ENCODE results near the gene FES. TPM values are rescaled to one million over a fixed set of nuclear protein-coding genes. Genes with fewer than 3 reads are reported as not detected.
"Not testable (repeated sequence)": the region's sequence is repeated elsewhere in the genome, so short reads cannot be mapped to it uniquely, and the experiment has no call there.

Gene FES
- total RNA-seq, 1 experiment from 2014 or later: 0.91 TPM

DNA sequence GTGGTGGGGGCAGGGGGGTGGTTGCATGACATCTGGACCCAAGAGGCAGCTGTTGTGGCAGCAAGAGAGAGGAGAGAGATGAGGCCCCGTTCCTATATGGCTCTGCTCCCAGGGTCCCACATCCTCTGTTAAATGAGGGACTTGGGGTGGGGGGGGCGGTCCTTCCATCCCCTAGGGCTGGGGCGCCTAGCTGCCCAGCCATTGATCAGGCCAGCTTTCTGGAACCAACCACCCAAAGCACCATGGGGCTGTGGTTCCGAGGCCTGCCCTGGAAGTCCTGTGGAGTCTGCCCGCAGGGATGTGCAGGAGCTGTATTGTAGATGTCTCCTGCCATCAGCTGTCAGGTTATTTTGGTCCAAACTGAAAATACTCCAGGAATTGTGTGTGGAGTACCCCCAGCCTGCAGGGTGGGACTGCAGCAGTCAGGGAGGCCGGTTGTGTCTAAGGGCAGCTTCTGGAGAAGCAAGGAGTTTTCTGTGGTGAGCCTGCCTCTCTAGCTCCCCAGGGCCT, 10.8 kb upstream of the FES start:
- Mint-ChIP-seq H3K4me1 (ENCODE audit: insufficient read depth, unreplicated experiment) (peaks cover 20% of the 10 kb centered on the region), H3K4me3 (ENCODE audit: unreplicated experiment) (peak overlapping the region; percentile 28), H3K36me3 (ENCODE audit: insufficient read depth, unreplicated experiment) (peaks cover 31% of the 10 kb centered on the region), H3K27me3 (ENCODE audit: insufficient read depth, unreplicated experiment) (no peaks in the 10 kb centered on the region), H3K9me3 (ENCODE audit: unreplicated experiment) (no peaks in the 10 kb centered on the region), H3K27ac (ENCODE audit: low read depth, unreplicated experiment) (no peak overlapping the region)
- intact Hi-C loops (cut with micrococcal nuclease): loop anchor here (5.0 kb wide), 1 partner anchor 226 kb away; no protein-coding TSS in a partner anchor
- POLR2A ChIA-PET: interaction anchor here (0.7 to 1.5 kb wide), 9 partner anchors 10 to 343 kb away, joined by 3 to 5 read pairs (median 3); partner anchors contain the start of gene BLM
- CTCF ChIA-PET: interaction anchor here (0.6 to 2.2 kb wide), 8 partner anchors 12 to 1123 kb away, joined by 3 to 7 read pairs (median 4); partner anchors contain the start of genes HDDC3 and MESP1
- DNase-seq (ENCODE audit: unreplicated experiment): no peak
- BruUV-seq (replicated peaks): no TSS peak
- TF ChIP-seq CTCF (IDR thresholded peaks at IDR 0.05; ENCODE audit: unreplicated experiment): no peak

DNA sequence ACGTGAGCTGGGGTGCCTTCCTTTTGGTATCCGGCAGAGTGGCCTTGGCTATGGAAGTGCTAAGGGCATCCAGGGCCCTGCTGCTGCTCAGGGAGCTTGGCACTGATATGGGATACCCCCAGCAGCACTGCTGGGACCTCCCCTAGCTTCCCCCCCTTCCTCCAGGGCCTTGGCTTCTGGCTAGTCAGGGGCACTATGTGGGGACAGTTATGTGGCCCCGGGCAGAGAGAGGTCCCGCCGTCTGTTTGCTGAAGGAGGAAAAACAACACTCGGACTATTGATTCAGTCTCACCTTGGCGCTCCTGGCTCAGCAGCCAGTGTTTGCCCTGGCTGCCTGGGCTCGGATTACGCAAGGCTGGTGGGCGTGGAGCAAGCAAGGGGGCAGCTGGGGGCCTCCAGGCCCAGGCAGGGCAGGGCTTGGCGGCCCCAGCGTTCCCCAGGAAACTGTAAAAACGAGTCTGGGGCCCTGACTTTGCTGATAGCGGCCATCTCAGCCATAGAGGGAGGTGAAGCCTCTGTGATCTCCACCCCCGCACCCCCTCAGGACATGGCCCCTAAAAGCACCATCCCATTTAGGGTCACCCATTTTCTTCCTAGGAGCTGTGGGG, 10.2 kb upstream of the FES start:
- Mint-ChIP-seq H3K4me1 (ENCODE audit: insufficient read depth, unreplicated experiment) (peaks cover 14% of the 10 kb centered on the region), H3K4me3 (ENCODE audit: unreplicated experiment) (peak overlapping the region; percentile 28), H3K27ac (ENCODE audit: low read depth, unreplicated experiment) (no peak overlapping the region), H3K36me3 (ENCODE audit: insufficient read depth, unreplicated experiment) (peaks cover 36% of the 10 kb centered on the region), H3K27me3 (ENCODE audit: insufficient read depth, unreplicated experiment) (no peaks in the 10 kb centered on the region), H3K9me3 (ENCODE audit: unreplicated experiment) (no peaks in the 10 kb centered on the region)
- peak; percentile 23 for DNase-seq (ENCODE audit: unreplicated experiment)
- CTCF ChIA-PET: interaction anchor here (0.6 to 2.2 kb wide), 7 partner anchors 11 to 226 kb away, joined by 3 to 7 read pairs (median 4); partner anchors contain the start of gene HDDC3
- TF ChIP-seq CTCF (IDR thresholded peaks at IDR 0.05; ENCODE audit: unreplicated experiment): no peak
- intact Hi-C loops (cut with micrococcal nuclease): loop anchor here (5.0 kb wide), 1 partner anchor 227 kb away; no protein-coding TSS in a partner anchor
- BruUV-seq (replicated peaks): no TSS peak
- POLR2A ChIA-PET: interaction anchor here (0.5 to 1.5 kb wide), 7 partner anchors 10 to 344 kb away, joined by 3 to 5 read pairs (median 3); partner anchors contain the start of gene BLM

DNA sequence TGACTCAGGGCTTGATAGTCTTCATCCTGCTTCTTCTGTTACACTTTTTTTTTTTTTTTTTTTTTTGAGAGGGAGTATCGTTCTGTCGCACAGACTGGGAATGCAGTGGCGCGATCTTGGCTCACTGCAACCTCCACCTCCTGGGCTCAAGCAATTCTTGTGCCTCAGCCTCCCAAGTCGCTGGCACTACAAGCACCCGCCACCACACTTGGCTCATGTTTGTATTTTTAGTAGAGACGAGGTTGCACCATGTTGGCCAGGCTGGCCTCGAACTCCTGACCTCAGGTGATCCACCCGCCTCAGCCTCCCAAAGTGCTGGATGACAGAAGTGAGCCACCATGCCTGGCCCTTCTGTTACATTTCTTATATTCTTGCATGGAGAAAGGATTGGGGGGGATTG, 9.3 kb upstream of the FES start:
- H3K9me3 Mint-ChIP-seq (ENCODE audit: unreplicated experiment); H3K4me3 Mint-ChIP-seq (ENCODE audit: unreplicated experiment); H3K27me3 Mint-ChIP-seq (ENCODE audit: insufficient read depth, unreplicated experiment); BruUV-seq (replicated peaks); DNase-seq (ENCODE audit: unreplicated experiment); H3K4me1 Mint-ChIP-seq (ENCODE audit: insufficient read depth, unreplicated experiment); H3K27ac Mint-ChIP-seq (ENCODE audit: low read depth, unreplicated experiment); POLR2A ChIA-PET: not testable (repeated sequence)
- H3K36me3 Mint-ChIP-seq (ENCODE audit: insufficient read depth, unreplicated experiment): peaks cover 44% of the 10 kb centered on the region
- CTCF ChIA-PET: interaction anchor here (1.5 to 2.2 kb wide), 2 partner anchors 10 to 58 kb away, joined by 5 to 7 read pairs; partner anchors contain the start of gene HDDC3
- intact Hi-C loops (cut with micrococcal nuclease): loop anchor here (5.0 kb wide), 1 partner anchor 228 kb away; no protein-coding TSS in a partner anchor

DNA sequence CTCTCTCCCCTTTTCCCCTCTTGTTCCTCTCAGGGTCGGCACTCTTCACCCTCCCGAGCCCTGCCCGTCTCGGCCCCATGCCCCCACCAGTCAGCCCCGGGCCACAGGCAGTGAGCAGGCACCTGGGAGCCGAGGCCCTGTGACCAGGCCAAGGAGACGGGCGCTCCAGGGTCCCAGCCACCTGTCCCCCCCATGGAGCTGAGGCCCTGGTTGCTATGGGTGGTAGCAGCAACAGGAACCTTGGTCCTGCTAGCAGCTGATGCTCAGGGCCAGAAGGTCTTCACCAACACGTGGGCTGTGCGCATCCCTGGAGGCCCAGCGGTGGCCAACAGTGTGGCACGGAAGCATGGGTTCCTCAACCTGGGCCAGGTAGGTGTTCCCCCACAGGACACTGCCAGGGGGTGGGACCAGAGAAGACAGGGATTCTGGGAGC, 8.7 kb upstream of the FES start:
- Mint-ChIP-seq H3K27ac (ENCODE audit: low read depth, unreplicated experiment) (no peak overlapping the region), H3K27me3 (ENCODE audit: insufficient read depth, unreplicated experiment) (no peaks in the 10 kb centered on the region), H3K4me1 (ENCODE audit: insufficient read depth, unreplicated experiment) (no peaks in the 10 kb centered on the region), H3K4me3 (ENCODE audit: unreplicated experiment) (no peak overlapping the region), H3K36me3 (ENCODE audit: insufficient read depth, unreplicated experiment) (peaks cover 44% of the 10 kb centered on the region), H3K9me3 (ENCODE audit: unreplicated experiment) (no peaks in the 10 kb centered on the region)
- no TSS peak for BruUV-seq (replicated peaks)
- ChIA-PET CTCF (interaction anchor here (0.6 to 1.5 kb wide), 3 partner anchors 9 to 189 kb away, joined by 4 to 5 read pairs (median 4); no protein-coding TSS in a partner anchor), POLR2A (no interaction called here)
- no peak for DNase-seq (ENCODE audit: unreplicated experiment)
- intact Hi-C loops (cut with micrococcal nuclease): no loop called here
- TF ChIP-seq CTCF (IDR thresholded peaks at IDR 0.05; ENCODE audit: unreplicated experiment): no peak
